Measurements from ENCODE around the gene GNA12.

GRCh38 chr7:2738766-2739549 is 105.2 kb downstream of the GNA12 start:
- no peak for TF ChIP-seq EGR1 (IDR thresholded peaks at IDR 0.05; ENCODE audit: borderline replicate concordance in 1 of 2, low read depth in 2 of 2, low read length in 2 of 2)
- no peak for TF ChIP-seq POLR2A (IDR thresholded peaks at IDR 0.05; ENCODE audit: low read depth, low read length)
- no peak for TF ChIP-seq CTCF (IDR thresholded peaks at IDR 0.05 in 2 of 3, conservative IDR thresholded peaks at IDR 0.05 in 1 of 3; ENCODE audit: control insufficient read depth in 2 of 3, extremely low read depth in 1 of 3, insufficient read depth in 1 of 3, low read depth in 3 of 3, low read length in 3 of 3)
- TF ChIP-seq USF2 (IDR thresholded peaks at IDR 0.05; ENCODE audit: borderline replicate concordance, low read depth, low read length) = no peak
- TF ChIP-seq, protein P1, sequence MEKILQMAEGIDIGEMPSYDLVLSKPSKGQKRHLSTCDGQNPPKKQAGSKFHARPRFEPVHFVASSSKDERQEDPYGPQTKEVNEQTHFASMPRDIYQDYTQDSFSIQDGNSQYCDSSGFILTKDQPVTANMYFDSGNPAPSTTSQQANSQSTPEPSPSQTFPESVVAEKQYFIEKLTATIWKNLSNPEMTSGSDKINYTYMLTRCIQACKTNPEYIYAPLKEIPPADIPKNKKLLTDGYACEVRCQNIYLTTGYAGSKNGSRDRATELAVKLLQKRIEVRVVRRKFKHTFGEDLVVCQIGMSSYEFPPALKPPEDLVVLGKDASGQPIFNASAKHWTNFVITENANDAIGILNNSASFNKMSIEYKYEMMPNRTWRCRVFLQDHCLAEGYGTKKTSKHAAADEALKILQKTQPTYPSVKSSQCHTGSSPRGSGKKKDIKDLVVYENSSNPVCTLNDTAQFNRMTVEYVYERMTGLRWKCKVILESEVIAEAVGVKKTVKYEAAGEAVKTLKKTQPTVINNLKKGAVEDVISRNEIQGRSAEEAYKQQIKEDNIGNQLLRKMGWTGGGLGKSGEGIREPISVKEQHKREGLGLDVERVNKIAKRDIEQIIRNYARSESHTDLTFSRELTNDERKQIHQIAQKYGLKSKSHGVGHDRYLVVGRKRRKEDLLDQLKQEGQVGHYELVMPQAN (conservative IDR thresholded peaks at IDR 0.05) = no peak
- TF ChIP-seq ZSCAN29 (IDR thresholded peaks at IDR 0.05) = no peak
- TF ChIP-seq POLR2AphosphoS5 (IDR thresholded peaks at IDR 0.05; ENCODE audit: low read length) = no peak
- TF ChIP-seq ZNF274 (IDR thresholded peaks at IDR 0.05; ENCODE audit: insufficient read depth, insufficient read length) = no peak
- no peak for TF ChIP-seq MTA3 (IDR thresholded peaks at IDR 0.05; ENCODE audit: borderline replicate concordance, low read length)
- TF ChIP-seq REST (IDR thresholded peaks at IDR 0.05; ENCODE audit: low read depth, low read length) = no peak
